Measurements from ENCODE around the gene COPS7B.
"Not testable (repeated sequence)": the region's sequence is repeated elsewhere in the genome, so short reads cannot be mapped to it uniquely, and the experiment has no call there.

The COPS7B gene

GRCh38 chr2:231786177-231786916 is at the start of gene COPS7B:
COPS7B (plus strand) TSS chr2:231786445; CDS start chr2:231788571, 2,126 bp downstream.
- peak; percentile 94 for DNase-seq

DNA sequence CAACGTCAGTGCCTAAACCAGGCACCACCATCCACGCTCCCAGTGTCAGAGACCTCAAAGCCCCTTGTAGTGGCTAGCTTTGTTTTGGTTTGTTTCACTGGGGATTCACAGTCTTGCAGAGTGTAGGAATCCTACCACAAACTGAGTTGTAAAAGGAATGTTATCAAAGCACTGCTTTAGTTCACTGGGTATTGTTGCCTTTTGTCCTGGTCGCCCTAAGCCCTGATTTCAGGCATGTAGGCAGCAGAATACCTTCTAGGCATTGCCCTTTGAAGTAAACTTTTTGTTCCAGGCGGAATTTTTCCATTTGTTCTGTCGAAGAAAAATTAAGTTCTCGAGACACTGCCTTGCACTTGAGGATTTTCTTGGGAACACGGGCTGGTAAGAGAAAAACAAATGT is 48.5 kb upstream of the COPS7B start:
- no peak for DNase-seq

GRCh38 chr2:231743376-231744116 is 42.7 kb upstream of the COPS7B start:
- no peak for DNase-seq

DNA sequence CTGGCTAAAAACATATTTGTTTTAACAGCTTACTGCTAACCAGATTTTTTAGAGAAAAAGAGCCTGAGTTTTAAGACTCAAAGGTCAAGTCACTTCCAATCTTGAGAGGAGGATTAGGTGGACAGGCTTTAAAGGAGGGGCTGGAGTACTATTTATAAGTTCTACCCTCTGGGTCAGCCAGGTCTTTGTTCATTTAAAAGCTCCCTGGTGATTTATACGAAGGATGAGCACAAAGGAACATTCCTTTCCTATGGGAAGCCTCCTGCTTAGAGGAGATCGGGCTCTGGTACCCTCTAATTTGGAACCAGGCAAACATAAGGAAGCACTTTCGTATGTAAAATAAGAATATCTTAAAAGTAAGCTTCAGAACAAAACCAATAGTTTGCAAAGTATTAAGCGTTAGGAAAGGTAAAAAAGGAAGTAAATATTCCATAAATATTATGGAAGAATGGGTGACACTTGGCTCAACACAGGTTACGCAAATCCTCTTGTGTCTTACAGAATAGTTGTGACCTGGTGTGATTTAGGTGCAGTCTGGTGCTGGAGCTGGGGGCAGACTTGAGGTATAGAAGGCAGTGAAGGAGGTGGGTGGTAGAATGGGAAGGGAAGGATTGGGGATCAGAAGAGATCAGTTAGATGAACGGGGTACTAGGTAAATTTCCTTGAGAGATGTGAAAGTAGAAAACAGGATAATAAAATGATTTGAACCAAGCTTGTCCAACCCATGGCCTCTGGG is 40.8 kb upstream of the COPS7B start:
- DNase-seq, result no peak

DNA sequence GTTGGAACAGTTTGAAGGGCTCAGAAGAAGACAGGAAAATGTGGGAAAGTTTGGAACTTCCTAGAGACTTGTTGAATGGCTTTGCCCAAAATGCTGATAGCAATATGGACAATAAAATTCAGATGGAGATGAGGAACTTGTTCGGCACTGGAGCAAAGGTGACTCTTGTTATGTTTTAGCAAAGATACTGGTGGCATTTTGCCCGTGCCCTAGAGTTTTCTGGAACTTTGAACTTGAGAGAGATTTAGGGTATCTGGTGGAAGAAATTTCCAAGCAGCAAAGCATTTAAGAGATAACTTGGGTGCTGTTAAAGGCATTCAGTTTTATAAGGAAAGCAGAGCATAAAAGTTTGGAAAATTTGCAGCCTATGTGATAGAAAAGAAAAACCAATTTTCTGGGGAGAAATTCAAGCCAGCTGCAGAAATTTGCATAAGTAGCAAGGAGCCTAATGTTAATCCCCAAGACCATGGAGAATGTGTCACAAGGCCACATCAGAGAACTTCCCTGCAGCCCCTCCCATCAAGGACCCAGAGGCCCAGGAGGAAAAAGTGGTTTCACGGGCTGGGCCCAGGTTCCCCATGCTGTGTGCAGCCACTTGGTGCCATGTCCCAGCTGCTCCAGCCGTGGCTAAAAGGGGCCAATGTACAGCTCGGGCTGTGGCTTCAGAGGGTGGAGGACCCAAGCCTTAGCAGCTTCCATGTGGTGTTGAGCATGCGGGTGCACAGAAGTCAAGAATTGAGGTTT is 37.9 kb upstream of the COPS7B start:
- DNase-seq, result not testable (repeated sequence)

DNA sequence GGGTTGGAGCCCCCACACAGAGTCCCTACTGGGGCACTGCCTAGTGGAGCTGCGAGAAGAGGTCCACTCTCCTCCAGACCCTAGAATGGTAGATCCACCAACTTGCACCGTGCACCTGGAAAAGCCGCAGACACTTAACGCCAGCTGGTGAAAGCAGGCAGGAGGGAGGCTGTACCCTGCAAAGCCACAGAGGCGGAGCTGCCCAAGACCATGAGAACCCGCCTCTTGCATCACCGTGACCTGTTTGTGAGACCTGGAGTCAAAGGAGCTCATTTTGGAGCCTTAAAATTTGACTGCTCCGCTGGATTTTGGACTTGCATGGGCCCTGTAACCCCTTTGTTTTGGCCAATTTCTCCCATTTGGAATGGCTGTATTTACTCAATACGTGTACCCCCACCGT is 37.2 kb upstream of the COPS7B start:
- not testable (repeated sequence) for DNase-seq

DNA sequence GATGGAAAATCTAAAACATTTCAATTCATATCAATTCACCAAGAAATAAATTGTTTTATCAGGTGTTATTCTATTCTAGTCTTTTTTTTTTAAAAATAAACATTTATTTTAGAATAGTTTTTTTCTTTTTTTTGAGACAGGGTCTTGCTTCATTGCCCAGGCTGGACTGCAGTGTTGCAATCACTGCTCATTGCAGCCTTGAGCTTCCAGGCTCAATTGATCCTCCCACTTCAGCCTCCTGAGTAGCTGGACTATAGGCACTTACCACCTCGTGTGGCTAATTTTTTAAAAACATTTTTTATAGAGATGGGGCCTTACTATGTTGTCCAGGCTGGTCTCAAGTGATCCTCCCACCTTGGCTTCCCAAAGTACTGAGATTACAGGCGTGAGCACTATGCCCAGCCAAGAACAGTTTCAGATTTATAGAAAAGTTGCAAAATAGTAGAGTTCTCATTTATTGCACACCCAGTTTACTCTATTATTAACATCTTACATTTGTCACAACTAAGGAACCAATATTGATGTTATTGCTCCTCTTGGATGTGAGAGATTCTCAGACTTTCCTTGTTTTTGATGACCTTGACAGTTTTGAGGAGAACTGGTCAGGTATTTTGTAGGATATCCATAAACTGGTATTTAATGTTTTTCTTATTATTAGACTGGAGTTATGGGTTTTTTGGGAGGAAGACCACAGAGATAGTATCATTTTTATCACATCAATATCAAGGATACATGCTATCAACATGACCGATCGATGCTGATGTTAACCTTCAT is 35.0 kb upstream of the COPS7B start:
- no peak for DNase-seq

DNA sequence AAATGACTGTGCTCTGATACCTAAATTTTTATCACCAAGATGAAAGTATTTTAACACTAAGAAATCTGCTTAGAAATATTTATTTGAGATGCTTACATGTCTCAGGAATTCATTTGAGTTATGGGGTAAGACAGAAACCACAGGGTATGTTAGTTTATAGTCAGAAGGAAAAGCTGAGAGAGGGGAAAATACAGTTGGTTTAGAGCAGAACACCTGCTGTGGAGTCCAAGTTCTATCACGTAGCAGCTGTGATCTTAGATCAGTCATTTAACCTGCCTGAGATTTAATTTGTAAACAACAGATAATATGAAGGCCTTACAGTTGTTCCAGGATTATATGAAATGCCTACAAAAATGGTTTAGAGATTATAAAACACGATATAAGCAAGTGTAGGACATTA is 34.2 kb upstream of the COPS7B start:
- no peak for DNase-seq

- no peak for DNase-seq
These were observed 24.5 kb upstream of the COPS7B start for GRCh38 chr2:231761735-231762134.

GRCh38 chr2:231764124-231764523 is 22.1 kb upstream of the COPS7B start:
- no peak for DNase-seq

- DNase-seq, result no peak
These were observed 21.5 kb upstream of the COPS7B start for GRCh38 chr2:231764760-231765159.

DNA sequence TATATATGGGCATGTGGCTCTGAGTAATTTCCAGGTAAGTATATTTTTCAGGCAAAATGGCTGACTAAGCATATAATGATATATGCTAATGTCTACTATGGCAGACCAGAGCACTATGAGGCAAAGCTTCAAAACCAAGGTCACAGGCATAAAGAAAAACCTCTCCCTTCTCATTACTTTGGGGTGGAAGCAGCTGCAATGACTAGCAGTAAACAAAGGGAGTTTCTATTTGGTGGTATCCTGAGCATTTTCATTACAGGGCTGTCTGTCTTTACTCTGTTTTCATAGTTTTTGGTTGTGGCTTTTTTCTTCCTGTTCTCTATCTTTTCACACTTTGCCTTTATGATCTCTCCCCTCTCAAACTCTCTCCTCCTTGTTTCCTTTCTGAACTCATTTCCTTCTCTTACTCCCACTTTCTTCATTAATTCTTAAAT is 20.7 kb upstream of the COPS7B start:
- DNase-seq, result peak; percentile 8

DNA sequence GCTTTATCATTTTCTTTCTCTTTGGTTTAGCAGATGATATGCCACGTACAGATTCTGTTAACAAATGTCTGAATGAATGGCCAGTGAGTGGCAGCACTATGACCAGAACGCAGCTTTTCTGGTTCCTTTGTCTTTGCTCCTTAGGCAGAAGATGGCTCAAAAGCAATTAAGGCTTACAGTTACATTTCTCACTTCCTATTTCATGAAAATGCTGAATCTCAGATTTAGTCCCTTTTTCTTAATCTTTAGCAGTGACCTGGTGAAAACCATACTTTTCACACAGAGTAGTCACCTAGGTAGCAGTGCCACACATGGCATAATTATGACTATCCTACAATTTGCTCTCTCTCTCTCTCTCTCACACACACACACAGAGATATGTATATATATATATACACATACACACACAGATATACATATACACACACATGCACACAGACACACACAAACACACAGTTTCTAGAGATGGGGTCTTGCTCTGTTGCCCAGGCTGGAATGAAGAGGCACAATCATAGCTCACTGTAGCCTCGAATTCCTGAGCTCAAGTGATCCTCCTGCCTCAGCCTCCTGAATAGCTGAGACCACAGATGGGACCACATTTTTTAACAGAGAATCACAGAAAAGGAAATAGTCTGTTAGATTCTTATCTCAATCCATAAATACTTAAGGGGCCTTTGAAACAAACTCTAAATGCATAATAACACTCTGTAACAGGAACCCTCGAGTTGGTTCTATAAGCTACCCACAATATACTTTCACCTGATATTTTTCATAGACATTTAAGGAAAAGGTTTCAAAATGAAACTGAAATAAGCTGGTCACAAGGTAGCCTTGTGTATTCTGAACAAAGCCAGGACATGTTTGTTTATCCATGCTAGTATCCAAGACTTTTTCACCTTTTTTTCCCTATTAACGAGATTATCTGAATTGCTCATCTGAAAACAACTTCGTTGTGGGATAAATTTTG is 16.8 kb upstream of the COPS7B start:
- no peak for DNase-seq

- peak; percentile 50 for DNase-seq
These were observed 5.9 kb upstream of the COPS7B start for GRCh38 chr2:231780123-231780908.

DNA sequence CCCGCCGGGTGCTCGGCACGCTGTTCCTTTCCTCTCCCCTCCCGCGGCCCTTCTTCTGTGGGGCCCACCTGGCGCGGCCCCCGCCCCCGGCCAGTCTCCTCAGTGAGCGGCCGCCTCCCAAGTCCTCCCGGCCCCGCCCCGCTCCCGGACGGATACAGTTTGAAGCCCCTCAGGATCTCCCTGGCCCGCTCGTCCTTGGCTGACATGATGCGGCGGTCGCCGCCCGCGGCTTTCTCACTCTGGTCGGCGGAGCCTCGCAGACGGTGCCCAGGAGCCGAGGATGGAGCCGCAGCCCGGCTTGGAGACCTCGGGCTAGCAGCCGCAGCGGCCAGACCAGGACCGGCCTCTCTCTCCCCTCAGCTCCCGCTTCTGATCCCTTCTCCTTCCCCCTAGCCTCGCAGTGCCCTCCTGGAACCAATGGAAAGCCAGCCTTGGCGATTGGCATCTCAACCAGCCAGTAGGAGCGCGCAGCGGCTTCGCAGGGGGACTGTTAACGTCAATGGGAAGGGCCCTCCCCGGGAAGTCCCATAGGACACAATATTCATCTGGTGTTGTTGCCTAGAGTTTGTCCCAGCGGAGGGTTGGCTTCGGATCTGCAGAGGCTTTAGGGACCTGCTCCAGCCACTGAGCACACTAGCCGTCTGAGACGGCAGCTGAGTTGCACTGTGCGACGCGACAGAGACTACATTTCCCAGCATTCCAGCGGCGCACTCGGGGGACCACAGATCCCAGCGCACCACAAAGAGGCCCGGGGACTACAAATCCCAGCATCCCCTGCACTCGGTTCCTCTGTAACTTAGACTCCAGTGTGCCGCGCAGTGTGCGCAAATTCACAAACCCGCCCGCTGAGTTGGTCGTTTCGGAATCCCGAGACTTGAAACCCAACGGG is 5.1 kb upstream of the COPS7B start, which contains the start of gene PDE6D:
TSS of gene PDE6D (minus strand) at position 374 of the 889 bp plus-strand sequence. CDS start at position 206, 168 bp downstream.
- DNase-seq, result peak; percentile 98

DNA sequence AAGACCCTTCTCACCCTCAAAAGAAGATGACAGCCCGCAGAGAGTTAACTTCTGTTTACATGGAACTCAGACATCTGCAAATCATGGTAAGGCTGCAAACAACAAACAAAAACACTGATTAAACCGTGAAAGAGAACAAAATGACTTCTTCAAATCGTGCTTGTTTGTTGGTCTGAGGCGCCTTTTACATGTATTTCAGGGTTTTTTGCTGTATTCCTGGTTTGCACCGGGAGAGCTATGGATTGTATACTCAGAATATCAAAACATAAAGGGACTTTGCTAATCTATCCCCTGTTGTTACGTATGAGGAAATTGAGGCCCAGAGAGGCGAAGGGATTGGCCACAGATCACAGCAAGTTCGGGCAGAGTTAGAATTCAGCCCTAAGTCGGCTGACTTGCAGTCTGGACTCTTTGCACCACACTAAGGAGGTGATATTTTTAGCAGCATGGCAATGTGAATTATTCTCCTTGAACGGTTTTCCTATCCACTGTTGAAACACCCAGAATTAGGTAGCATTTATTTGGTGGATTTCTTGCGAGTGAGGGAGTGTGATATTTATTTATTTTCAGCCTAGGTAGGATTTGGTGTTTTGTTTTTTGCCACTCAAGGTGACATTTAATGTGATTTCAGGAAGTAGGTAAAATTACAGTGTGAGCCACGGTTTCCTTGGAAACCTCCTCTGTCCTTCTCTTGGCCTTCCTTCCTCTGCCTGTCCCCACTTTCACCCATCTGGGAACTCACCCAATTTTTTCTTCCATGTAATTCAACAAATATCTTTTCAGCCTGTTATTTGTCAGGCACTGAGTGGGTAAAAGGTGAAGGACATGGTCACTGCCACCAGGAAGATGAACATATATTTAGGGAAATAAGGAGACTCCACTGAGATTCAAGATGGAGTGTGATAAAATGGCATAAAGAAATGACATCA is 4.2 kb upstream of the COPS7B start:
- peak; percentile 69 for DNase-seq

DNA sequence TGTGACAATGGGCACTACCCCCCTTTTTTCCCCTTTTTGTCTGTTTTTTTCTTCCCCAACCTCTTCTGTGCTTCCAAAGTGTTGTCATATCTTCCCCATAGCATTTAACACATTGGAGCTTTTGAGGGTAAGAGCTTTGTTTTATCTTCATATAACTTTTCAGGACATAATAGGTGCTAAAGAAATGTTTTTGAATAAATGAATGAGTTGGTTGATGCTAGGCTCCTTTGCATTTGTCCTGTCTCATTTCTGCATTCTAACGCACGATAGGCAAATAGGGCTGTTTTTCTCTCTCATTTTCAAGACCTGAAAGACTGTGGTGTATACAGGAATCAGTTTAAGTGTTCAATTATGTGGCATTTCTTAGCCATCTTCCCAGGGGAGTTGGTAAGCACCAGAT is 832 bp upstream of the COPS7B start:
- DNase-seq, result no peak

DNA sequence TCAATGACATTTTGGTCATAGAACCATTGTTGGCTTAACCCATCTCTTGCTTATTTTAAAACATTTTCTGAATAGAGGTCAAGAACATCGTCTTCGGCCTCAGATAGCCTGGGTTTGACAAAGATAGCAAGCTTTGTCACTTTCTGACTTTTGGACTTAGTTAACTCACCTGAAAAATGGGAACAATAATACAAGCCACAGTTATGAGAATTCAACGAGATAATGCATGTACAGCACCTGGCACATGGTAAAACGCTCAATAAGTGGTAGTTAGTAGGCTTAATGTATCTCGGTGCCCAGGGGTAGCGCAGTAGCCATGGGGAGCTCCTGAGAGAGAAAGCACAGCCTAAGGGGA is 446 bp upstream of the COPS7B start:
- DNase-seq, result no peak

All from hematopoietic multipotent progenitor cell treated with erythropoietin and hydrocortisone succinate and interleukin-3 and kit ligand, for 4 days (in vitro differentiated cells).